Esophagus squamous epithelium (tissue), 4 donors: Measurements from ENCODE around the gene CDC27.

ENCODE experiments used
- POLR2A ChIP-seq, 4 donors: fragments of 450-650 bp; IDR thresholded peaks; one replicate each; pipeline ENCODE4 v1.6.1; 2017; ENCODE audit warnings: antibody characterized with exemption in 4 of 4, mild to moderate bottlenecking in 4 of 4, moderate library complexity in 3 of 4
- TF ChIP-seq, protein P1 (sequence below), 6 experiments: fragments of 450-650 bp in 4 of 6; fragments of 200-600 bp in 2 of 6; sonication (generic) in 2 of 6; IDR thresholded peaks; one replicate each; pipeline ENCODE4 v1.5.1; 2016 to 2019; ENCODE audit warnings: antibody characterized with exemption in 6 of 6, mild to moderate bottlenecking in 4 of 6, moderate library complexity in 4 of 6

- TF ChIP-seq, protein P1, sequence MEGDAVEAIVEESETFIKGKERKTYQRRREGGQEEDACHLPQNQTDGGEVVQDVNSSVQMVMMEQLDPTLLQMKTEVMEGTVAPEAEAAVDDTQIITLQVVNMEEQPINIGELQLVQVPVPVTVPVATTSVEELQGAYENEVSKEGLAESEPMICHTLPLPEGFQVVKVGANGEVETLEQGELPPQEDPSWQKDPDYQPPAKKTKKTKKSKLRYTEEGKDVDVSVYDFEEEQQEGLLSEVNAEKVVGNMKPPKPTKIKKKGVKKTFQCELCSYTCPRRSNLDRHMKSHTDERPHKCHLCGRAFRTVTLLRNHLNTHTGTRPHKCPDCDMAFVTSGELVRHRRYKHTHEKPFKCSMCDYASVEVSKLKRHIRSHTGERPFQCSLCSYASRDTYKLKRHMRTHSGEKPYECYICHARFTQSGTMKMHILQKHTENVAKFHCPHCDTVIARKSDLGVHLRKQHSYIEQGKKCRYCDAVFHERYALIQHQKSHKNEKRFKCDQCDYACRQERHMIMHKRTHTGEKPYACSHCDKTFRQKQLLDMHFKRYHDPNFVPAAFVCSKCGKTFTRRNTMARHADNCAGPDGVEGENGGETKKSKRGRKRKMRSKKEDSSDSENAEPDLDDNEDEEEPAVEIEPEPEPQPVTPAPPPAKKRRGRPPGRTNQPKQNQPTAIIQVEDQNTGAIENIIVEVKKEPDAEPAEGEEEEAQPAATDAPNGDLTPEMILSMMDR (IDR thresholded peaks at IDR 0.05): no peak
- TF ChIP-seq POLR2A (IDR thresholded peaks at IDR 0.05): no peak
These were observed 10.0 kb downstream of the CDC27 start for GRCh38 chr17:47179141-47179540.
